Stimulated activated CD8-positive, alpha-beta memory T cell treated with anti-CD3 and anti-CD28 coated beads, Interleukin-7, amount 100 ng/mL, for 48 hours (primary cell): ENCODE data around the gene ZC3H6.

ENCODE experiments used
- DNase-seq, 2 donors: peaks; one replicate each; pipeline ENCODE4 v3.0.0-alpha.2; 2020; ENCODE audit warnings: low read depth in 1 of 2; ENCODE audit errors: extremely low read depth in 1 of 2

Gene ZC3H6

DNA sequence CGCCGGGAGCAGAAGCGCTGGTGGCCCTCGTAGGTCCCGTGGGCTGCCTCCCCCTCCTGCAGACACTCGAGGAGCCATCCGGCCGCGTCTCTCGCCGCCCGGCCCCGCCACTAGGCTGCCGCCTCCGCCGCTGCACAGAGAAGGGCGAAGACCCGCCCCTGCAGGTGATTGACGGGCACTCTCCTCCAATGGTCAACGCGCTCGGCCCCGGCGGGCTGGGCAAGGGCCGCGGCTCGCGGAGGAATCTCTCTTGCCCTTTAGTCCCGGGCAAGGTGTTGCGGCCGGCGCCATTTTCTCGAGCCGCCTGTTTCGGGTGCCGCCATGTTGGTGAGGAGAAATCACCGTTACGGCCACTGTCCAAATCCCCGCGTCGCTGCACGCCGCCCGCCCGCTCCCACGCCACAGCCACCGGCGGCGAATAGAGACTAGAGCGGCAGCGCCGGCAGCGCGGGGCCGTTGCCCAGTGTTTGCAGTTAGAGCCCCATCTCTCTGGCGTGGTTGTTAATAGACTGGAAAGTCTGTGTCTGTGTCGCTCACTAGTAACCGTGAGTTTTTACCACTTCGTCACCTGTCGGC is at the start of gene ZC3H6:
TSS of gene ZC3H6 (plus strand) at position 287 of the 576 bp plus-strand sequence. CDS start 398 bp downstream, outside the sequence.
- DNase-seq, result peak; percentile 97 to 99

DNA sequence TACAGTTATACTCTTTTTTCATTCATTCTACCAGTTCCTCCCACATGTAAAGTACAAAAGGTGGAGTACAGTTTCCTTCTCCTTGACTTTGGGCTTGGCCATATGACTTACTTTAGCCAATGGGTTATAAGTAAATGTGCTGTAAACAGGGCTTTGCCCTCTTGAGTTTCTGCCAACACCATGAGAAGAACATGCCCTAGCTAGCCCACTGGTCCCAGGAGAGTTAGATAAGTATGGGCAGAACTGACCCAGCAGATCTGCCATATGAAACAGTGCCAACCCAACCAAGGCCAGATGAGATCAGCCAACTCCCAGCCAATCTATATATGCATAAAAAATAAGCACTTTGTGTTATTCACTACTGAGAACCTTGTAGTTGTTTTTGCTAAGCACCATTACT is 46.0 kb upstream of the ZC3H6 start:
- DNase-seq, result no peak

DNA sequence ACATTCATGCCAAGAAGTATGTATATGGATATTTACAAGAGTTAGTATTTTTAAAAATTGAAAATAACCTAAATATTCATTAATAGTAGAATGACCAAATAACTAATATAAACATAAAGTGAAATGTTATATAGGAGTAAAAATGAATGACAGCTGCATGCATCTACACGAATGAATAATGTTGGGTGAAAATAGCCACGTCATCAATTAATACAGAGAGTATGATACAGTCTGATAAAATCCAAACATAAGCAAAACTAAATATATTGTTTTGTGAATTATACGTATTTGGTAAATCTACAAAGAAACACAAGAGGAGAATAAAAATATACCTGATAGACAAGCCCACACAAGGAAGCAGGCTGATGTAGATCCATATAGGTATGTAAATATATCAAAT is 45.0 kb upstream of the ZC3H6 start:
- no peak for DNase-seq

GRCh38 chr2:112239862-112240261 is 35.5 kb upstream of the ZC3H6 start:
- no peak for DNase-seq

GRCh38 chr2:112242384-112242783 is 33.0 kb upstream of the ZC3H6 start:
- no peak for DNase-seq

DNA sequence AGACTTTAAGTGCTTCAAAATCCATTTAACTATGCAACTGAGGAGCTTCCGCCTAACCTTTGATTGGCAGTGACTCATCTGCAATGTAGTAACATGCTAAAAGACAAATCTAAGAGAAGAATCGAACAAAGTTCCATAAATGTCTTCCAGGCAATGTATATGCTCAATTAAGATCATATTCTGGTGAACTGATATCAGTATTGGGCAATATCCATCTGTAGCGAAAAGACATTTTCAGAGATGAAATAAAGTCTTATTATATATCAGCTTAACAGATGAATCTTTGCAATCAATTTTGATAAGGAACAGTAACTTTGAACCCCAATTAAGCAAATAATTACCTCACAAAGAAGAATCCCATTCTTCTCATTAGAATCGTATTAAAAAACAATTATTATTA is 32.2 kb upstream of the ZC3H6 start:
- no peak for DNase-seq

- no peak for DNase-seq
These were observed 30.5 kb upstream of the ZC3H6 start for GRCh38 chr2:112244854-112245253.

DNA sequence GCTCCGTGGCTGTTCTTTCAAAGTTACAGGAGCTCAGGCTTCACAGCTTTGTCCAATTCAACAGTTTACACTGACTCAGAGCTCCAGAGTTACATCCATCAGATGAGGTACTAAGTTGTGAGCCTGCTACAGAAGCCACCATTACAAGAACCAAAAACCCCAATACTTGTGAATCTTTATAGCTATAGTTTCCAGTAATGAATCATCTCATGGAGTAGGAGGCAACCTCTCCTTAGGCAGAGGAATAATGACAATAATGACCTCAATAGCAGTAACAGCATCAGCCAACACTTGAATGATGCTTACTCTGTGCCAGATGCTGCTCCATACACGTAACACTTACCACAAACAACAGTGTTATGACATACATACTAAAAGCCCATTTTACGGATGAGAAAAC is 24.1 kb upstream of the ZC3H6 start:
- no peak for DNase-seq

DNA sequence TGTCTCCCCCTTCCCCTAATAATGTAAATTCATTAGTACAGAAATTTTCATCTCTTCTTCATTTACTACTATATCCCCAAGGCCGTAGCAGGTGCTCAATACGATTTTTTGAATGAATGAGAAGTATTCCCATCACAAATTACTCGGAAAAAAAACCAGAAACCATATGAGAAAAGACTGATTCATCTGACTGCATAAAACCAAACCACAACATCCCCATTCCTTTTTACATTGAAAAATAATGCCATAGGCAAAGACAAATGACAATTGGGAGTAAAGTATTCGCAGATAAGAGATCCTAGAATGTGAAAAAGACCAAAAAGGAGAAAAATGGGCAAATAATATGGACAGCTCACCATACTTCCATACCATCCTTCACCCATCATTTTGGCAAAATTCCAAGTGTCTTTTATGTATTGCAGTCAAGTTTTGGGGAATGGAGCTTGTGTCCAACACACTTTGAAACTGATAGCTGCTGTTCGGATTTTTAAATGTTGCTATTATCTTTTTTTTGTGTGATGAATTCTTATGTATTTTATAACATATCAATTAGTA is 22.1 kb upstream of the ZC3H6 start:
- DNase-seq, result no peak

DNA sequence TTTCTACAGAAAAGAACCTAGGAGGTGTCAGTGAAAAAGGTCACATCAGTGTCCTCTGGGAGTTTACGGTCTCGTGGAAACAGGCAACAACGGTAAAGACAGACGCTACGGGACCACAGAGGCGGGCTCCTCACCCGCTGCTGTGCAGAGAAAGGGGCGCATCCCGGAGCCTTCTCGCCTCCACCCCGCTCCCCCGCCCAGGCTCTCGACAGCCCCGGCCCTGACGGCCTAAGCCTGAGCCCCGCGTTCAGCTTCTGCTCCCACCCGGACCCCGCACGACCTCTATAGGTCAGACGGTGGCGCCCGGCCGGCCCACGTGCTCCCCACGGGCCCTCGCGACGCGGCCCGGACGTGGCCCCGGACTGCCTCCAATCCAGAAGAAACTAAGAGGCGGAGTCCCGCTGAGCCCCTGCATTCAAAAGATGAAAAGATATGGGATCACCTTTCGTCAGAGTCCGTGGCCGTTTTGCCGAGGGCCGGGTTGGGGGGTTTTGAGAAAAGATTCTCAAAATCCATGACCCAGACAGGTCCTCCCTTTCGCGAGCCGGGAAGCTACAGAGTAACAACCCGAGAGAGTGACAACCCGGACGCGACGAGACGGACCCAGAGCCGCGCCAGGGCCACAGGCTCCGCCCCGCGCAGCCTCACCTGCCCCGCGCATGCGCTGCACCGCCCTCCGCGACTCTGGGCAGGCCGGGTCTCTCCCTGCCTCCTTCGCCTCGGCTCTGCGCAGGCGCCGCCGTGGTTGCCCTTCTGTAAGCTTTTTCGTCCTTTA is 20.7 kb upstream of the ZC3H6 start, which contains the start of gene ZC3H8:
TSS of gene ZC3H8 (minus strand) at position 577 of the 775 bp plus-strand sequence. CDS start at position 516, 61 bp downstream.
- peak; percentile 92 to 93 for DNase-seq

GRCh38 chr2:112255875-112256274 is 19.5 kb upstream of the ZC3H6 start:
- no peak for DNase-seq

GRCh38 chr2:112256654-112257053 is 18.7 kb upstream of the ZC3H6 start:
- DNase-seq, result no peak

- no peak for DNase-seq
These were observed 17.8 kb upstream of the ZC3H6 start for GRCh38 chr2:112257575-112257974.

DNA sequence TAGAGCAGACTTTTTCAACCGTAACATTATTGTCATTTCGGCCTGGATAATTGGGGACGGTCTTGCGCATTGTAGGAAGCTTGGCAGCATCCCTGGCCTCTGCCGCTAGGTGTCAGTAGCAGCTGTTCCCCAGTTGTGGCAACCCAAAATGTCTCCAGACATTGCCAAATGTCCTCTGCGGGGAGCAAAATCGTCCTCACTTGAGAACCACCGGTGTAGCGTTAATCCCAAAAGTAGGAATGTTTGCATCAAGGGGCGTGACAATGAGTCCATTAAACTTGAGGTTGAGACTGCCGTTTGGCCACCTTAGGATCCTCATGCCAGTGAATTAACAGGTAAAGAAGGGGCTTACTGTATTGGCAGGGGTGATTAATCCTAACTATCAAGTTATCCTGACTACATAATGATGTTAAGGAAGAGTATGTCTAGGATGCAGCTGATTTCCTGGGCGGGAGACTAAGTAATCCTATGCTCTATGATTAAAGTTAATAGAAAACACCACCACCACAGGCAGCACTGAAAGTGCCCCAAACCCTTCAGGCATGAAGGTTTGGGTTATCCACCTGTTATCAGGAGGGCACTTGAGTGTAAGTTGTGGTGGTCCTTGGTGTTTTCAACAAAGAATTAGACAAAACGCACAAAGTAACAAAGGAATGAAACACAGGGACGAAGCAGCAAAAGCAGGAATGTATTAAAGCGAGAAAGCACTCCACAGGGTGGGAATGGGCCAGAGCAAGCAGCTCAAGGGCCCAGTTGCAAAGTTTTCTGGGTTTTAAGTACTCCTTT is 15.7 kb upstream of the ZC3H6 start:
- DNase-seq, result peak; percentile 63 to 70

- DNase-seq, result no peak
These were observed 15.1 kb upstream of the ZC3H6 start for GRCh38 chr2:112260295-112260625.

DNA sequence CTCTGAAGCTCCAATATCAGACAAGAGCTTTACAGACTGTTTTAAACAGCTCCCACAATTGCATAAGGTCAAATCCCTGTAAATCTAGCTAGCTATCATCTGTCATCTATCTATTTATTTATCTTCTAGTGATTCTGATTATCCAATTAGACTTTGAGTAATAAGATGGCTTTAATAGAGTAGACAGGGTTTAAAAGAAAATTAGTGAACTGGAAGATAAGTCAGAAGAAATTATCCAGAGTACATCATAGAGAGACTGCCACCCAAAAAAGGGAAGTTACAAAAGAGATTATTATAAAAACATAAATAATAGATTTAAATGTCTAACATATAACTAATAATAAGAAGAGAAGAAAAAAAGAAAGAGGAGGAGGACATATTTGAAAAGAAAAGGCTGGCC is 12.5 kb upstream of the ZC3H6 start:
- no peak for DNase-seq

DNA sequence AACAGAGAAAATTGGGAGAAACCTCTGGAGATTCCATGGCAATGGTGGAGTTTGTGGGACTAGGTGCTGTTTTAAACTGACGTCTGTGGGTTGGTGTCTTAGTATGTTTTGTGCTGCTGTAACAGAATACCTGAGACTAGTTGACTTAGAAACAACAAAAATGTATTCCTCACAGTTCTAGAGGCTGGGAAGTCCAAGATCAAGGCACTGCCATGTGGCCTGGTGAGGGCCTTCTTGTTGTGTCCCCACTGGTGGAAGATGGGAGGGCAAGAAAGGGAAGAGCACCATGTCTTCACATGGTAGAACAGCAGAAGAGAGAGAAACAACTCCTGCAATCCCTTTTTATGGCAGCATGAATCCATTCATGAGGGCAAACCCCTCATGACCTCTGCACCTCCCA is 6.8 kb upstream of the ZC3H6 start:
- no peak for DNase-seq

GRCh38 chr2:112272669-112273068 is 2.7 kb upstream of the ZC3H6 start:
- no peak for DNase-seq

DNA sequence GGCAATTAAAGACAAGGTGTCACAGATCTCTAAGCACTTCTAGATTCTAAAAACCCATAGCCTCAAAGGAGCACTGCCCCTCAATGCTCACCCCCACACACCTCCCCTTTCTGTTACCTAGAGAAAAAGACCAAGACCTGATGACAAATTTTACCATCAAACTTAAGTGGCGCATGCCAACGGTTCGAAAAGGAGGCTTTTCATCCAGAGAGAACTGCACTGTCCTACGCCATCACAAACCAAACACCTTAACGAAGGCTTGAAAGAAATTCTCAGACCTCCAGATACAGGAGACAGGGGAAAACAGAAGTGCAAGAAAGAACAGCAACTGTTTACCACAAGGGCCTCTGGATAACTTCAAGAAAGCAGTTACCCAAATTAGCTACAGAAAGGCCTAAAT is 2.0 kb upstream of the ZC3H6 start:
- no peak for DNase-seq

DNA sequence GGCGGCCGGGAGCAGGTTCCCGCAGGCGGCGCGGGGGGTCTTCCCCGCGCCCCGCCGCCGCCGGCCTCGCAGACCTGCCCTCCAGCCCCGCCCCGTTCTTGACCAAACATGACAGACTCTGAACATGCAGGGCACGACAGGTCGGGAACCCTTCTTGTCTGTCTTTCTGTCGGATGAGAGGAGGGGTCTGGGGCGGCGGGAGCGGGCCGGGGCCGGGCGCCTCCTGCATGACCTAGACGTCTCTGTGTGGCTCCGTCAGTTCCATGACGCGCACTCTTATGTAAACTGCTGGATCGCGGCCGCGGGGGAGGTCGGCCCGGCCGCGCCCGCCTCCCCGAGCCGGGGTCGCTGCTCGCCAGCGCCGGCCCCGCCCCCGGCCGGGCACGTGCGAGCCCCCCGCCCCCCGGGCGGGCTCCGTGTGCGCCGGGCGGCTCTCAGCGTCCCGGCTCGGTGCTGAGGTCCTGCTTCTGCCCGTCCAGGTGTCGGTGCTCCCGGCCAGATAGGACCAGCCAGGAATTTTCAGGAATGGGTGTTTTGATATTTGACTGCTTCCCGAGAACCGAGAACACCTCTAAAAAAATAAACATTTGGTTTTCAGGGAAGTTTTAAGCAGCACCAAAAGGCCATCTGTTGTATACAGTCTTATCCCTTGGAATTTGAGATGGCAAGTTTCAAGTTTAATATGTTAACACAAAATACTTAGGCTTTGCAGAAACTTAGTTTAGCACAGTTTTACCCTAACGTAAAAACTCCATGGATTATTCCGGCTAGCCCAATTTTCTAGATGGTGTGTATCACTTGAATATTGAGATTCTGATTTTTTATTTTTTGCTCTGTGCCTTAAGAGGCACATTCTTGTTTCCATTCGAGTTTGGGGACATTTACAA is 733 bp downstream of the ZC3H6 start:
- DNase-seq, result peak; percentile 63 to 73

- no peak for DNase-seq
These were observed 1.6 kb downstream of the ZC3H6 start for GRCh38 chr2:112276954-112277353.
